ENCODE results near the gene SLC12A4.

The SLC12A4 gene

GRCh38 chr16:67909056-67909742, 59.2 kb downstream of the SLC12A4 start:
- FAIRE-seq: peak; percentile 57
- DNase-seq (ENCODE audit: insufficient read length, low spot score): no peak

- FAIRE-seq: no peak
- no peak for DNase-seq (ENCODE audit: insufficient read length, low spot score)
Observed at GRCh38 chr16:67907397-67908180, 60.8 kb downstream of the SLC12A4 start.

DNA sequence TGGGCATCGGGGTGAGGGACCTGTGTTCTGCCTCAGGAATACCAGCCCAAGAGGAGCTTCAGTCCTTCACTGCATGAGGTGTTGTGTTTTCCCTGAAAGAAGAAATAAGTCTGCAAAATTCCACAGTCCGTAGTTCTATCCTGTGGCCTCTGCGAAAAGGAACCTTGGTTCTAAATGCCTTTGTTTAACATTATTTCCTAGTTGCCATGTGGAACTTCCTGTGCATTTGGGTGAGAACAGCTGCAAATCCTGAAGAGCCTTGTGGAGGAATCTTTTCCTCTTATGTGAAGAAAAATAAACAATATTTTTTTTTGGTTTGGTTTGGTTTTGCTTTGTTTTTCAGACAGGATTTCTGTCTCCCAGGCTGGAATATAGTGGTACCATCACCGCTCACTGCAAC, 65.6 kb downstream of the SLC12A4 start:
- FAIRE-seq: no peak
- DNase-seq (ENCODE audit: insufficient read length, low spot score): no peak

DNA sequence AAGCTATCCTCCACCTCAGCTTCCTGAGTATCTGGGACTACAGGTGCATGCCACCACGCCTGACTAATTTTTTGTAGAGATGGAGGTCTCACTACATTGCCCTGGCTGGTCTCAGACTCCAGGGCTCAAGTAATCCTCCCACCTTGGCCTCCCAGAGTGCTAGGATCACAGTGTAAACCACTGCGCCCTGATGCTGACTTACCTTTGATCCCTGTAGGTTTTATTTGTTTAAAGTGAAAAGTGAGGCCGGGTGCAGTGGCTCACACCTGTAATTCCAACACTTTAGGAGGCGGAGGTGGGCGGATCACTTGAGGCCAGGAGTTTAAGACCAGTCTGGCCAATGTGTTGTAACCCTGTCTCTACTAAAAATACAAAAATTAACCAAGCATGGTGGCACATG, 66.7 kb downstream of the SLC12A4 start:
- DNase-seq (ENCODE audit: insufficient read length, low spot score) (no peak), FAIRE-seq (no peak)

DNA sequence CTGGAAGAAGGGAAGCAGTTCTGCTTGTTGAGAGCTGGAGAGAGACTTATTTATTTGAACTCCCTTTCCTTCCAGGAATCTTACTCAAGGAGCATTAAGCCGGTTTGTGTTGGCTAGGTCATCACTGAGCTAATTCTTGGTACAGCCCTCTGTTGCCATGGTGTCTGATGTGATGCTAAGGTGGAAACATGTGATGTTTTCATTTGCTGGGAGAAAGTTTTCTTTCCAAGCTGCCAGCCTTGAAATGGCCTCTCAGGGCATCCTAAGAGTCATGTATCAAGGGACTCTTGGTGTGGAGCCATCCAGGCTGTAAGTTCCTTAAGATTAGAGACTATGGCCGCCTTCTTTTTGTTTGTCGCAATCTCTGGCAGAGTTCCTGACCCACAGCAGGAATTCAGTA, 71.2 kb downstream of the SLC12A4 start:
- FAIRE-seq (no peak), DNase-seq (ENCODE audit: insufficient read length, low spot score) (no peak)

- no peak for DNase-seq (ENCODE audit: insufficient read length, low spot score)
- no peak for FAIRE-seq
Observed at GRCh38 chr16:67893743-67894399, 74.6 kb downstream of the SLC12A4 start.

Data from HTR-8/SVneo (cell line).